ENCODE results near the gene GSTCD.
"Not testable (repeated sequence)": the region's sequence is repeated elsewhere in the genome, so short reads cannot be mapped to it uniquely, and the experiment has no call there.

The GSTCD gene

GRCh38 chr4:105808030-105808749 lies 99.6 kb downstream of the GSTCD start:
- no peak for DNase-seq (ENCODE audit: low read depth)

- peak; percentile 2 for DNase-seq (ENCODE audit: low read depth)
These were observed 100.1 kb downstream of the GSTCD start for GRCh38 chr4:105808750-105809041.

DNA sequence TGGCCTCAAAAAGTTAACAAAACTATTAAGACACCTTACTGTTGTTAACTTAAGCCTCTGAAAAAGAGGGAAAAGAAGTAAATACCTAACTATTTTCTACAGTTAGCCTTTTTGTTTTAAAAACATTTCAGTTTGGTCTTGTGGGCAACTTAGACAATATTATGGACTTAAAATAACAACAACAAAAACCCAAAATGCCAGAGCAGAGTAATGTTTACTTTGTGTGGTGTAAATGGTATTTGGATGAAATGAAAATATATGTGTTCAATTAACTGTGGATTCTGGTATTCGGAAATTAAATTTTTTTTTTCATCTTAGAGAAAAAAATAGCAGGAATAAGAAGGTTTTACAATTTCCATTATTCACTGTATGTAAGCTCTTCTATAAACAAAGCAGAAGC lies 107.1 kb downstream of the GSTCD start:
- DNase-seq (ENCODE audit: low read depth), result no peak

GRCh38 chr4:105822061-105822460 lies 113.5 kb downstream of the GSTCD start:
- no peak for DNase-seq (ENCODE audit: low read depth)

- DNase-seq (ENCODE audit: low read depth), result no peak
These were observed 119.5 kb downstream of the GSTCD start for GRCh38 chr4:105828074-105828473.

- no peak for DNase-seq (ENCODE audit: low read depth)
These were observed 122.6 kb downstream of the GSTCD start for GRCh38 chr4:105831189-105831588.

GRCh38 chr4:105835177-105835576 lies 126.6 kb downstream of the GSTCD start:
- DNase-seq (ENCODE audit: low read depth), result no peak

DNA sequence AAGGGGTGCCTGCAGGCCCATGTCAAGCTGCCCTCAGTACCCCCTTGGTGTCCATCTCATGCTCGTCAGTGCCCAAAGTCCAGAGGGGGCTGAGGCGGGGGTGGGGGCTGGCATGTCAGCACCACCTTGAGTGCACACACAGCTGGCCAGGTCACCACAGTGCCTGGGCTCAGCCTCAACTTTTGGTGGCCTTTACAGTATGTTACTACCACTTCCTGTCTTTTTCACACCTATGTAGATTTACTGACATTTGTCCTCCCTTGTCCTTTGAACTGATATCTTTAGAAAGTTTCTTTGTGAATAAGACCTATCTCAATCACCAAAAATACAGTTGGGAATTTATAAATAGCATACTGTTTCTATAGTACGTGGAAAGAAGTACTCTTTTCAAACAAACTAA lies 128.0 kb downstream of the GSTCD start:
- no peak for DNase-seq (ENCODE audit: low read depth)

DNA sequence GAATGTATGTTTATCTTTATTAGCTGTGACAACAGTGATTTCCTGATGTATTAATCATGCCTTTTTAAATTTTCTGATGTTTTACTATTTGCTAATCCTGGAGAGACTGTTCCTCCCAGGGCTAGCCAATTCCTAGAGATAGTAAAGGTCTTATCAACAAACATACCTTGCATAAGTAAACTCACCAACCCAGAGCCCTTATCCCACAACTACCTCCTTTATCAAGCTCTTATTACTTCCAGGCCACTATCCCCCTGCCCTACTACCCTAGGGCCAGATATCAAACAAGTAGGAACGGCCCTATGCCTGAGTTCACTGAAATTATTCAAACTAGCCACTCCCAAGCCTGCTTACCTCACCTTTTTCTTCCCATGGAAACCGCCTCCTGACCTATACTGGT lies 128.5 kb downstream of the GSTCD start:
- DNase-seq (ENCODE audit: low read depth), result no peak

GRCh38 chr4:105838082-105838481 lies 129.5 kb downstream of the GSTCD start:
- DNase-seq (ENCODE audit: low read depth), result no peak

DNA sequence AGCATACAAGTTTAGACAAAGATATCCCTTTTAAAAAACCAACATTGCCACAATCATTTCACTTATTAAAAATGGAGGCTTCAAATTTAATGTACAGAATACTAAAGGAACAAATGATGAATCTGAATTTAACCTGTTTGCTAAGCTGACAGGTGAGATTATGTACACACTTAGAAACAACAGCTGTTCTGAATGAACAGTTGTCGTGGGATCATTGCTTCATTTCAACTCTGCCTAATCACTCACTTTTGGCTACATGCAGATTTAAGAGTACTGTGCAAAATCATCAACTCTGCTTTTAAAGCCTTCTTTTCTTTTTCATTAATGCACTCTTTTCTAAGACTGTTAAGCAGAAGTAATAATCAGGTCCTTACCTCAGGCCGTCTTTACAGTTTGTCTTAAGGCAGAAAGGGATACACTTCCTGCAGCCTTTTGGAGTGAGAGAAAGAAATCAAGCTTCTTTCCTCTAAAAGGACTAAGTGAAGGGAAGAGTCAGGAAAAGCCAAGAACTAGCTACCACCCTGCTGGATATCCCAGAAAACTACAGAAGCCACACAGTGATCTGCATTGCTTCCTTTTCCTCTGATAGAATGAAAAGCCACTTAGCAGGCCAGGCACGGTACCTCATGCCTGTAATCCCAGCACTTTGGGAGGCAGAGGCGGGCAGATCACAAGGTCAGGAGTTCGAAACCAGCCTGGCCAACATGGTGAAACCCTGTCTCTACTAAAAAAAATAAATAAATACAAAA lies 132.0 kb downstream of the GSTCD start:
- no peak for DNase-seq (ENCODE audit: low read depth)

GRCh38 chr4:105843941-105844340 lies 135.4 kb downstream of the GSTCD start:
- no peak for DNase-seq (ENCODE audit: low read depth)

- DNase-seq (ENCODE audit: low read depth), result no peak
These were observed 137.0 kb downstream of the GSTCD start for GRCh38 chr4:105845559-105845958.

DNA sequence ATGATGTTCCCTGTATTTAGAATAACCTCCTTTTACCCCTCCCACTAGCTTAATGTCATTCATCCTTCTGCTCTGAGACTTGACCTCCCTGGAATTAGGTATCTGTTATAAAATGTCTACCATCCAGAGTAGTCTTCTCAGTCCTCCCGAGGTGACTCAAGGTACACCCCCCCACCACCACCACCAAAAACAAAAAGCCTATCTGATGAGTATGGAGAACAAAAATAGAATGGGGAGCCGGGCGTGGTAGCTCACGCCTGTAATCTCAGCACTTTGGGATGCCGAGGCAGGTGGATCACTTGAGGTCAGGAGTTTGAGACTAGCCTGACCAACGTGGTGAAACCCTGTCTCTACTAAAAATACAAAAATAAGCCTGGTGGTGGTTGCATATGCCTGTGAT lies 139.8 kb downstream of the GSTCD start:
- not testable (repeated sequence) for DNase-seq (ENCODE audit: low read depth)

- no peak for DNase-seq (ENCODE audit: low read depth)
These were observed 142.6 kb downstream of the GSTCD start for GRCh38 chr4:105851196-105851595.

- DNase-seq (ENCODE audit: low read depth), result not testable (repeated sequence)
These were observed 143.6 kb downstream of the GSTCD start for GRCh38 chr4:105852230-105852629.

GRCh38 chr4:105858466-105859040 lies 150.0 kb downstream of the GSTCD start:
- no peak for DNase-seq (ENCODE audit: low read depth)

- peak; percentile 31 for DNase-seq (ENCODE audit: low read depth)
These were observed 150.6 kb downstream of the GSTCD start for GRCh38 chr4:105859233-105859632.

- DNase-seq (ENCODE audit: low read depth), result no peak
These were observed 162.4 kb downstream of the GSTCD start for GRCh38 chr4:105870963-105871362.

GRCh38 chr4:105871997-105872396 lies 163.4 kb downstream of the GSTCD start:
- no peak for DNase-seq (ENCODE audit: low read depth)

DNA sequence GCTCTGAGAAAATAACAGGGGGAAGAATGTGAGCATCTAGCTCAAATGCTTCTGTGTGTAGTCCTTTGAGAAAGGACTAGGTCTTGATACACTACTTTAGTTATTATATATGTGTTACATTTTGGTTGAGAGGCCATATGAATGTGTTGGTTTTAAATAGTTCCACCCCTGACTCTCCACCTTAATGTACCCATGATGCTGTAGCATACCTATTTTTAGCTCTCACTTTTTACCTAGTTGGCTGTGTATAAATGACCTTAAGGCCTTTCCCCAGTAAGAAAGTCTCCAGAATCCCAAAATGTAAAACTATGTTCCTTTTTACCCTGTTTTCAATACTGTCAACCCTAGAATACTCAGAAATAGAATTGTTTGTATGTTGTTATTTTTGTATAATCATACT lies 166.6 kb downstream of the GSTCD start:
- no peak for DNase-seq (ENCODE audit: low read depth)

GRCh38 chr4:105878668-105879067 lies 170.1 kb downstream of the GSTCD start:
- DNase-seq (ENCODE audit: low read depth), result no peak

DNA sequence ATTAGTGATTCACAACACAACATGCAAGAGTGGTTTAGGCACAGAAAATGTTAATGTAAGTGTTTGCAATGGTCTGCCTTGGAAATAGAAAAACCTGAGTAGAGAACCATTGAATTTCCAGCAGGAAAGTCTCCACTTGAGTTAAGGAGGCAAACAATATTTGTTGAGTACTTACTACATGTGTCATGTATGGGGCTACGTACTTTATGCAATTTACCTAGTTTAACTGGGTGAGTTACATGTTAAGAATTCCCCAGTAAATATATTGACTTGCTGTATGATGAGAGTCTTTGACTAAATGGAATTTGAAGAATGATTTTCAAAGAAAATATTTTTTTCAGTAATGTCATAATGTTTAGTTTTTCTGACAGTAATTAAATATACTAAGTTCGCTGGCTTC lies 178.9 kb downstream of the GSTCD start:
- DNase-seq (ENCODE audit: low read depth), result no peak

Measured in HS-5 (cell line).